Measurements from ENCODE around the gene ANKLE2.

ANKLE2 gene

GRCh38 chr12:132726386-132726785 is 35.2 kb downstream of the ANKLE2 start:
- no peak for DNase-seq (ENCODE audit: extremely low spot score)
- no peak for TF ChIP-seq ARNT (IDR thresholded peaks at IDR 0.05)
- no peak for TF ChIP-seq CTBP1 (IDR thresholded peaks at IDR 0.05; ENCODE audit: borderline replicate concordance)
- TF ChIP-seq FOXK2 (IDR thresholded peaks at IDR 0.05) = no peak
- POLR2A ChIA-PET = no interaction called here
- CTCF ChIA-PET = no interaction called here

GRCh38 chr12:132724506-132725241 is 37.0 kb downstream of the ANKLE2 start:
- TF ChIP-seq NFRKB (IDR thresholded peaks at IDR 0.05) = no peak
- TF ChIP-seq ARNT (IDR thresholded peaks at IDR 0.05) = no peak
- no peak for TF ChIP-seq L3MBTL2 (conservative IDR thresholded peaks at IDR 0.05)
- no peak for TF ChIP-seq FOXM1 (IDR thresholded peaks at IDR 0.05; ENCODE audit: borderline replicate concordance)
- TF ChIP-seq ZNF384 (IDR thresholded peaks at IDR 0.05) = no peak
- TF ChIP-seq BHLHE40 (IDR thresholded peaks at IDR 0.05; ENCODE audit: borderline replicate concordance) = no peak
- no peak for TF ChIP-seq FOXK2 (IDR thresholded peaks at IDR 0.05)
- TF ChIP-seq HDGF (IDR thresholded peaks at IDR 0.05; ENCODE audit: borderline replicate concordance) = no peak
- no peak for TF ChIP-seq TARDBP (IDR thresholded peaks at IDR 0.05)
- TF ChIP-seq FOXA1 (IDR thresholded peaks at IDR 0.05) = no peak
- no peak for TF ChIP-seq PKNOX1 (IDR thresholded peaks at IDR 0.05)
- TF ChIP-seq ELF4 (IDR thresholded peaks at IDR 0.05) = no peak
- no peak for TF ChIP-seq SP1 (IDR thresholded peaks at IDR 0.05)
- TF ChIP-seq CTBP1 (IDR thresholded peaks at IDR 0.05; ENCODE audit: borderline replicate concordance) = no peak
- no peak for TF ChIP-seq SUZ12 (IDR thresholded peaks at IDR 0.05)
- TF ChIP-seq LEF1 (IDR thresholded peaks at IDR 0.05; ENCODE audit: borderline replicate concordance) = no peak
- CTCF ChIA-PET = no interaction called here
- POLR2A ChIA-PET = no interaction called here
- no peak for DNase-seq (ENCODE audit: extremely low spot score)

- no peak for TF ChIP-seq CTBP1 (IDR thresholded peaks at IDR 0.05; ENCODE audit: borderline replicate concordance)
- TF ChIP-seq SP1 (IDR thresholded peaks at IDR 0.05) = no peak
- no peak for TF ChIP-seq BHLHE40 (IDR thresholded peaks at IDR 0.05; ENCODE audit: borderline replicate concordance)
- no peak for TF ChIP-seq L3MBTL2 (conservative IDR thresholded peaks at IDR 0.05)
- no peak for TF ChIP-seq ZNF384 (IDR thresholded peaks at IDR 0.05)
- no peak for TF ChIP-seq TARDBP (IDR thresholded peaks at IDR 0.05)
- TF ChIP-seq HDGF (IDR thresholded peaks at IDR 0.05; ENCODE audit: borderline replicate concordance) = no peak
- TF ChIP-seq PKNOX1 (IDR thresholded peaks at IDR 0.05) = no peak
- no peak for TF ChIP-seq FOXK2 (IDR thresholded peaks at IDR 0.05)
- TF ChIP-seq FOXA1 (IDR thresholded peaks at IDR 0.05) = no peak
- no peak for TF ChIP-seq FOXM1 (IDR thresholded peaks at IDR 0.05; ENCODE audit: borderline replicate concordance)
- TF ChIP-seq LEF1 (IDR thresholded peaks at IDR 0.05; ENCODE audit: borderline replicate concordance) = no peak
- TF ChIP-seq SUZ12 (IDR thresholded peaks at IDR 0.05) = no peak
- TF ChIP-seq NFRKB (IDR thresholded peaks at IDR 0.05) = no peak
- no peak for DNase-seq (ENCODE audit: extremely low spot score)
- POLR2A ChIA-PET = no interaction called here
- CTCF ChIA-PET = no interaction called here
Measured at GRCh38 chr12:132723764-132724140, 37.9 kb downstream of the ANKLE2 start.

GRCh38 chr12:132723015-132723763 is 38.4 kb downstream of the ANKLE2 start:
- CTCF ChIA-PET = no interaction called here

GRCh38 chr12:132720606-132721345 is 40.9 kb downstream of the ANKLE2 start:
- TF ChIP-seq BHLHE40 (IDR thresholded peaks at IDR 0.05; ENCODE audit: borderline replicate concordance) (no peak), FOXK2 (IDR thresholded peaks at IDR 0.05) (no peak), ELF4 (IDR thresholded peaks at IDR 0.05) (no peak), ARNT (IDR thresholded peaks at IDR 0.05) (no peak), FOXA1 (IDR thresholded peaks at IDR 0.05) (no peak), NFRKB (IDR thresholded peaks at IDR 0.05) (no peak), CTBP1 (IDR thresholded peaks at IDR 0.05; ENCODE audit: borderline replicate concordance) (no peak), SUZ12 (IDR thresholded peaks at IDR 0.05) (no peak), HDGF (IDR thresholded peaks at IDR 0.05; ENCODE audit: borderline replicate concordance) (no peak), SP1 (IDR thresholded peaks at IDR 0.05) (no peak), PKNOX1 (IDR thresholded peaks at IDR 0.05) (no peak), ZNF384 (IDR thresholded peaks at IDR 0.05) (no peak)
- ChIA-PET POLR2A (no interaction called here), CTCF (no interaction called here)
- DNase-seq (ENCODE audit: extremely low spot score) = no peak

More at GRCh38 chr12:132723015-132723763, 38.4 kb downstream of the ANKLE2 start:
- DNase-seq (ENCODE audit: extremely low spot score) = no peak
- no peak for TF ChIP-seq LEF1 (IDR thresholded peaks at IDR 0.05; ENCODE audit: borderline replicate concordance)
- TF ChIP-seq CTBP1 (IDR thresholded peaks at IDR 0.05; ENCODE audit: borderline replicate concordance) = no peak
- TF ChIP-seq FOXM1 (IDR thresholded peaks at IDR 0.05; ENCODE audit: borderline replicate concordance) = no peak
- TF ChIP-seq L3MBTL2 (conservative IDR thresholded peaks at IDR 0.05) = no peak
- no peak for TF ChIP-seq ARNT (IDR thresholded peaks at IDR 0.05)
- no peak for TF ChIP-seq SP1 (IDR thresholded peaks at IDR 0.05)
- no peak for TF ChIP-seq FOXK2 (IDR thresholded peaks at IDR 0.05)
- no peak for TF ChIP-seq ELF4 (IDR thresholded peaks at IDR 0.05)
- no peak for TF ChIP-seq NFRKB (IDR thresholded peaks at IDR 0.05)
- POLR2A ChIA-PET = no interaction called here
